GM19240 (cell line): ENCODE data around the gene MMP19.
"Not testable (repeated sequence)": the region's sequence is repeated elsewhere in the genome, so short reads cannot be mapped to it uniquely, and the experiment has no call there.

Experiments
- DNase-seq: peaks from one replicate; pipeline ENCODE4 v3.0.0; 2011; ENCODE audit warnings: low spot score; ENCODE audit not compliant: insufficient read length

Gene MMP19

DNA sequence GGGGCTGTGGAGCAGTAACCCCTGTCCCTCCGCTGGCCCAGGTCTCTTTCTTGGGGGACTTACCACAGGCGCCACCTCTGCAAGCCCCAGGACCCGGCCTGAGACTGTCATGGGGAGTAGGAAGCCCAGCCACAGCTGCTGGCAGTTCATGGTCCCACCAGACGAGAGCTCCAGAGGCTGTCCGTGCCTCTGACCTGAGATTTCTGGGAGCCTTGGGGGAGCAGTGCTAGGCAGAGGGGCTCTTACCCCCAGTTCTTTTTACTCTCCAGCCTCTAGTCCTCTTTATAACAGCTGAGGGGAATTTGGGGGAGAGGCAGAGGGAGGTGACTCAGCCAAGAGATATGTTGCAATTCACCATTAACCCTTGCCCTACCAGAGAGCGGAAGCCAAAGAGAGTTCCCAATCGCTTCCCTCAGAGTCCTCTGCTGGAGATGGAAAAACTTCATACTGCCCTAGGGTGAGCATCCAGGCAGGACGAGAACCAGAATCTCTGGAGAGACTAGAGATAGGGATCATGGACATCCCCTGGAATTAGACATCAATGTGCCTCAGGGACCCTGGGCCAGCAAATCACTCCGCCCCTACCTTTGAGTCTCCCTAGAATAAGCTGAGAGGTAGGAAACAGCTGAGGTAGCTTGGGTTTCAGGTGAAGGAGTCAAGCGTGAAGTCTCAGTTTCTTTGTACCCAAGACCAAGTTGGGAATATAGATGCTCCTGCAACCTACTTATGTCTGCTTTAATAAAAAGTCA lies at the start of gene MMP19:
Gene MMP19 (minus strand): TSS at position 256 of the 749 bp plus-strand sequence. CDS start 106 bp downstream, at position 150.
- no peak for DNase-seq

DNA sequence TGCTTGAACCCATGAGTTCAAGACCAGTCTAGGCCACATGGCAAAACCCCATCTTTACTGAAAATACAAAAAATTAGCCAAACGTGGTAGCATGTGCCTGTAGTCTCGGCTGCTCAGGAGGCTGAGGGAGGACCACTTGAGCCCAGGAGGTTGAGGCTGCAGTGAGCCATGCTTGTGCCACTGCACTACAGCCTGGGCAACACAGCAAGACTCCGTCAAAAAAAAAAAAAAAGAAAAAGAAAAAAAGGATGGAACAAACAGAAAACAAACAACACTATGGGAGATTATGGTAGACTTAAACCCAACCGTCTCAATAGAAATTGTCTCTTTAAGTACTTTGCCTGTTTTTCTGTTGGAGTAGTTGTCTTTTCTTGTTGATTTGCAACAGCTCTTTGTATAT lies 48.6 kb upstream of the MMP19 start:
- no peak for DNase-seq

DNA sequence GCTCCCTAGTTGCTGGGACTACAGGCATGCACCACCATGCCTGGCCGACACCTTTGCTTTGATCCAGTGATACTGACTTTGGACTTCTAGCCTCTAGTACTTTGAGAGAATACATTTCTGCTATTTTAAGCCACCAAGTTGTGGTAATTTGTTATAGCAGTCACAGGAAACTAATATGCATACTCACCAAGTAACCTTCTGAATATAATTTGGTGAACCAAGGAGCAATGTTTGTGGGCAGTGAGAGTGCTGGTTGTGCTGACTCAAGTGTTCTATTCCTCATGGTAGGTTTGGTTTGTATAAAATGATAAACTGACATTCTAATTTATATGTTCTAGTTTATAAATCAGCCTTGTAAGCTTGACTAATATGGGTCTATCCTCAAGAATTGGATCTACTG lies 42.4 kb upstream of the MMP19 start:
- no peak for DNase-seq

- DNase-seq = no peak
Measured at GRCh38 chr12:55877824-55878223, 35.1 kb upstream of the MMP19 start.

DNA sequence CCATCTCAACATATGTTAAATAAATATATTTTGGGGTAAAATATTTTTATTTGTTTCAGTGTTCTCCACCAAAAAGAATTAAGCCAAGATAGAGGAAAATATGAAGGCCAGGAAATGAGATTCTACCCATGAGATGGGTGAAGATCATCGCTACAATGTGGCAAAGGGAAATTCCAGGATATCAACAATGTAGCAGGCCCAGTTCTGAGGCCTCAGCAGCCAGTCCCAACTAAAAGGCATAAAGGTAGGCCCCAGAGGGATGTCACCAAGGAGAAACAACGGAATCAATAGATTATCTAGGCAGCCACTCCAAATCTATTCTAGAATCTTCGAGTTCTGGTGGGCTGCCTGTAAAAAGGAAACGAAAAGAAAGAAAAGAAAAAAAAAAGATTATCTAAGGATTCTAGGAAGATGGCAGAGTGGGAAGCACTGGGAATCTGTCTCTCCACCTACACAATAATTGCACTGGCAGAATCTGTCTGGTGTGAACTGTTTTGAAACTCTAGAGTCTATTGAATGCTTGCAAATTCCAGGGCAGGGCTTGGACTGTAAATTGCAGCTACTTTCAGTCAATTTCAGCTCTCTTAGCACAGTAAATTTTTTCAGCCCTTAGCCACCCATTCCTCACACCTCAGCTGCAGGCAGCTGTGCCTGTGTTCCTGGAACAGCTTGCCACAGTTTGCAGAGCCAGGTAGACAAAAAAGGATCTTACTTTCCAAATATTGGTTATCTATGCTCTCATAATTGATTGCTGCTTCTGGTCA lies 33.1 kb upstream of the MMP19 start:
- DNase-seq = no peak

GRCh38 chr12:55874443-55874842 lies 31.7 kb upstream of the MMP19 start:
- no peak for DNase-seq

DNA sequence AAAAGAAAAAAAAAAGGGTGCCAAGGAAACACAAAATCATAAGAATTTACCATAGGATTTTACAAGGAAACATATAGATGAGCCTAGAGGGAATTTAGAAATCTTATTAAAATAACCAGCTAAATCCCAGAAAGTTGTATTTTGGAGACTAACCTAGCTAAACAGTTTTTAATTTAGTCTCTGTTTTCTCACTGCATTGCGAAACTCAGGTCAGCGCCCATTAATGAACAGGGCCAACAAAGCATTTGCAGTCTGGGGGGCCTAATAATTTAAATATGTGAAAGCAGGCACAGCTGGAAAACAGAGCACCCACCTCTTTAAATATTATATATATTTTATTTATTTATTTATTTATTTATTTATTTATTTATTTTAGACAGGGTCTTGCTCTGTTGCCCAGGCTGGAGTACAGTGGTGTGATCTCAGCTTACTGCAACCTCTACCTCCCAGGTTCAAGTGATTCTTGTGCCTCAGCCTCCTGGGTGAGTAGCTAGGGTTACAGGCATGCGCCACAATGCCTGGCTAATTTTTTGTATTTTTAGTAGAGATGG lies 23.8 kb upstream of the MMP19 start:
- not testable (repeated sequence) for DNase-seq

- no peak for DNase-seq
Measured at GRCh38 chr12:55865327-55865726, 22.6 kb upstream of the MMP19 start.

DNA sequence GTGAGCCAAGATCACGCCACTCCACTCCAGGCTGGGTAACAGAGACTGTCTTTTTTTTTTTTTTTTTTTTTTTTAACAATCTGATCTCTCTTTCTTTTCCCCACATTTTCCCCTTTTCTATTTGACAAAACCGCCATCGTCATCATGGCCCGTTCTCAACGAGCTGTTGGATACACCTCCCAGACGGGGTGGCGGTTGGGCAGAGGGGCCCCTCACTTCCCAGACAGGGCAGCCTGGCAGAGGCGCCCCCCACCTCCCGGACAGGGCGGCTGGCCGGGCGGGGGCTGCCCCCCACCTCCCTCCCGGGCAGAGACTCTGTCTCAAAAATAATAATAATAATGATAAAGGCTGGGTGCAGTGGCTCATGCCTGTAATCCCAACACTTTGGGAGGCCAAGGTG lies 20.2 kb upstream of the MMP19 start:
- not testable (repeated sequence) for DNase-seq

DNA sequence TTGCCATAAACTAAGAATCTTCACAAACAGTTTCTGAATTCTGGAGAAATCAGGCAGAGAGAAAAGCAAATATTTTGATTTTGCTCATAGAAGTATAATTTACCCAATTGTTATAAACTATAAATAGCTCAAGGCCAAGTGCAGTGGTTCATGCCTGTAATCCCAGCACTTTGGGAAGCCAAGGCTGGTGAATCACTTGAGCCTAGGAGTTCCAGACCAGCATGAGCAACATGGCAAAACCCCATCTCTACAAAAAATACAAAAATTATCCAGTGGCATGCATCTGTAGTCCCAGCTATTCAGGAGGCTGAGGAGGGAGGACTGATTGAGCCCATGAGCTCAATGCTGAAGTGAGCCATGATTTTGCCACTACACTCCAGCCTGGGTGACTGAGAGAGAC lies 19.6 kb upstream of the MMP19 start:
- DNase-seq = no peak

DNA sequence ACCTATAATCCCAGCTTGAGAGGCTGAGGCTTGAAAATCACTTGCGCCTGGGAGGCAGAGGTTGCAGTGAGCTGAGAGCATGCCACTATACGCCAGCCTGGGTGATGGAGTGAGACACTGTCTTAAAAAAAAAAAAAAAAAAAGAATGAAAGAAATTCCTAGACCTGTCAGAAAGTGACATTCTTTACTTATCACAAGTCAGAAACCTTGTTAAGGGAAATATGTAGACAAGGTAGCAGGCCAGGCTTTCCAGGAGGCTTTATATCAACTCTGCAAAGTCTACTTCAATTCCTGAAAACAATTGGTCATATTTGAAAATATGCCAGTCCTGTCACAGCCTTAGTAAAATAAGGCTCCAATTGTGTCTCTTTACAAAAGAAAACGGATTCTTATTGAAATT lies 19.1 kb upstream of the MMP19 start:
- no peak for DNase-seq

DNA sequence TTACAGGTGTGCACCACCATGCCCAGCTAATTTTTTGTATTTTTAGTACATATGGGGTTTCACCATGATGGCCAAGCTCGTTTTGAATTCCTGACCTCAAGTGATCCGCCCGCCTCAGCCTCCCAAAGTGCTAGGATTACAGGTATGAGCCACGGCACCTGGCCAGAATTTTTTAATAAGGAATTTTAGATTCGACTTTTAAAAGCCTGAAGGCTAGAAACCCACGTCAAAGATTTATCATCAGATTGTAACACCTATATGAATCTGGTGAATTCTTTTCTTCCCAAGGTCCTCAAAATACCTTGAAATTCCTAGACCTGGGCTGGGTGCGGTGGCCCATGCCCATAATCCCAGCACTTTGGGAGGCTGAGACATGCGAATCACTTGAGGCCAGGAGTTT lies 18.7 kb upstream of the MMP19 start:
- DNase-seq = no peak

DNA sequence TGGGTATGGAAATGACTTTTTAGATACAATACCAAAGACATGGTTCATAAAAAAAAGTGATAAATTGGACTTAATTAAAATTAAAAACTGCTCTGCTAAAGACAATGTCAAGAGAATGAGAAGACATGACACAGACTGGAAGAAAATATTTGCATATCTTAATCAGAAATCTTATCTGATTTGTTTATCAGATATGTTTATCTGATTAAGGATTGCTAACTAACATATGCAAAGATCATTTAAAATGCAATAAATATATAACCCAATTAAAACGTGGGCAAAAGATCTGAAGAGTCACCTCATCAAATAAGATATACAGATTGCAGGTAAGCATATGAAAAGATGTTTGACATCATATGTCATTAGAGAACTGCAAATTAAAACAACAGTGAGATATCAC lies 10.0 kb upstream of the MMP19 start:
- DNase-seq = no peak

- DNase-seq = no peak
Measured at GRCh38 chr12:55850893-55851292, 8.2 kb upstream of the MMP19 start.

DNA sequence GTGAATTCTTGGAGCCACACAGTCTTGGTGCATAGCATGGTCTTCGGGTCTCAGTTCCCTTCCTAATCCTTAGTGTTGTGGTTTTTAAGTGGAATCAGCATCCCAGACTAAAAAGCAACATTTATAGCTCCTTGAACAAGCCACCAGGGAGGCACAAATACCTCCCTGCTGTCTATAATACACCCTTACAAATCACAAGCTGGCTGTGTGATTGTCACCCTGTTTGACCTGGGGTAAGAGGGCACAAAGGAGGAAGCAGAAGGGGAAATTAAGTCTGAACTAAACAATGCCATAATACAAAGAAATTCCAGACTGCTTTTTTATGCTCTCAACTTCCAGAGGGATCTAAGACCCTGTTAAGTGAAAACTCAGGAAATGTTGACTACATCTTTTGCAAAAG lies 7.7 kb upstream of the MMP19 start:
- no peak for DNase-seq

DNA sequence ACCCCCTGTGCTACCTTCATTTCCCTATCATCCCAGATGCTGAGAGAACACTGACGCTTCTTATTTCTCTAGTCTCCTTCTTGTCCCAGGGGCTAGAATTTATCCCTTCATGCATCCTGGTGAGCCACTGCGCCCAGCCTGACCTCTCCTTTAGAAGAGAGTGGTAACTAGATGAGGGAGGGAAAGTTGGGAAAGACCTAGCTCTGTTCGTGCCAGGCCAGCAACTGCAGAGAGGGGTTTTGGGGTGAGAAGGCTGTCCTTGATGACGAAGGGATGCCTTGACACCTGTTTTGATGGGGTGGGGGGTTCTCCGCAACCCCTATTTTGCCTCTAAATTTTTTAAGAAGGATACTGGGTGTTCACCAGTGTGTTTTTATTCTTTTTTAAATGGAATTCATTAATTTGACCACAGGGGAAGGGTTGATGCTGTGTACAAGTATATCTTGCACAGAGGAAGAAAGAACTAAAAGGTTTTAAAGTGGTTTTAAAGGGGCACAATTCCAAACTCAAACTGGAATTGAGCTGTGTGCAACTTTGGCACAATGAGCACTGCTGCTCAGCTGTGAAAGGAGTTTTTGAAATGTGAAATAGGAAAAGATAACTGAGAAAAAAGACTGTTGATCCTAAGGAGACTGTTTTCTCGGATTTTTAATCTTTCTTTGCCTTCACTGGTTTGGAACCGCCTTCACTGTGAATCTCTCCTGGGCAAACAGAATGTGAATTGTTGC lies 7.0 kb upstream of the MMP19 start:
- DNase-seq = no peak

- no peak for DNase-seq
Measured at GRCh38 chr12:55847603-55848291, 5.0 kb upstream of the MMP19 start.

DNA sequence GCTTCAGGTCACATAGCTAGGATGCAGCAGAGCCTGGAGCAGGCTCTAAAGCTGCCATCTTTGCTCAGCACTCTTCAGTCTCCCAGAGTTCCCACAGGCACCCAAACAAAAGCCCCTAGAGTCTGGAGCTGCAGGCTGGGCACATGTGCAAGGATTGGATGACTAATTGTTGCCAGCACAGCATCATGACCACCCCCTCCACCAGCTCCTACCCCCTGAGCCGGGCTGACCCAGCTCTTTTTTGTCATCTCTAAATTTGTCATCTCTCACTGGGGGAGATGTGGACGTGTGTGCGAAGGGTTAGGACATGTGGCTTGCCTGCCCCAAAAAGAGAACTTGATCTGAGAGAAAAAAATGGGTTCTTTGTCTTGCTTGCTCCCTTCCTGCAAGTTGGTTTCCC lies 4.3 kb upstream of the MMP19 start:
- no peak for DNase-seq

DNA sequence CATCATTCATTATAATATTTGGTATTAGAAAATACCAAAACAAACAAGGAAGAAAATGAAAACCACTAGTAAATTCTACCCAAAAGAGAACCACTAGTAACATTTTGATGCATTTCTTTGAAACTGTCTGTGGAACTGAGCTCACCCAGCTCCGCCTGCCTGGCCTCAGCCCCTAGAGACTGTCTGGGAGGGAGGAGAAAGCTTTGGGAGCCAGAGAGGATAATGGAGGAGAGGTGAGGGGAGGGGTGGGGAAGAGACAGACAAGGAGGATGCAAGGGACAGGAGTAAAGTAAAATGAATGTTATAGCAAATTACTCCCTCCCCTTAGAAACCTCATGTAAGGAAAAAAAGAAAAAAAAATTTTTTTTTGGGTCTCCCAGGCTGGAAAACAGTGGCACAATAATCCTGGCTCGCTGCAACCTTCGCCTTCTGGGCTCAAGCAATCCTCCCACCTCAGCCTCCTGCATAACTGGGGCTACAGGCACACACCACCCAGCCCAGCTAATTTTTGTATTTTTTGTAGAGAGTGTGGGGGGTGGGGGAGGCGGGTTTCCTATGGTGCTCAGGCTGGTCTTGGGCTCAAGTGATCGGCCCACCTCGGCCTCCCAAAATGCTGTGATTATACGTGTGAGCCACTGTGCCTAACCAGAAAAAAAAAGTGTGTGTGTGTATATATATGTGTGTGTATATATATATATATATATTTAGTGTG lies 3.2 kb upstream of the MMP19 start:
- DNase-seq = no peak

DNA sequence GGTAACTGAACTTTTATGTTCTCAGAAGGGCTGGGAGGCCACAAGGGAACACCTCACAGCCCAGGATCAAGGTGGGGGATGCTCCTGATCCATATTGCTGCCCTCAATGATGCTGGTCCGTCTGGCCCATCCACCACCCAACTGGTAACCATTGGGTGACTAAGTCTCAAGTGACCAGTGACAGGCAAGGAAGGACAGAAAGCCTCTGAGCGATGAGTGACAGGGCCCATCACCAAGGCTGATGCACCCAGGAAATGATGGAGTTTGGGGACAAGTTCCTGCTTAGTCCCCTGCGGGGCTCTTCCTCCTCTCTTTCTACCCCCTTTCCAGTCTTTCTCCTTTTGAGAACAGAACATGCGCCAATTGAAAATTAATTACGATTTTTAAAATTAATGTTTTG lies 2.6 kb upstream of the MMP19 start:
- DNase-seq = no peak

DNA sequence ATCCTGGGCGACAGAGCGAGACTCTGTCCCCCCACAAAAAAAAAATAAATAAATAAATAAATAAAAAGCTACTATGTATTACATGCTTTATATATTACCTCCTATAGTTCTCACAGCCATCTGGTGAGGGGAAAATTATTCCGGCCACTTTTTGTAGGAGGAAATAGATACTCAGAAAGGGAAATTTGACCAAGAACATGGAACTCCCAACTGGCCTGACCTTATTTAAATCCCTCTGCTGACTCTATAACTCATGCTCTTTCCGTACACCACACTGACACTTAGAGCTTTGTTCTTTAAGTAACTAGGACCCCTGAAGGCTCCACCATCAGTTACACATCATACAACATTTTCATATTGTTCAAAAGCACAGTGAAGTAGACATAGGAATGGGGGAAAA lies 2.2 kb upstream of the MMP19 start:
- DNase-seq = no peak
